Measurements from ENCODE around the gene SLC4A1. TPM values are rescaled to one million over a fixed set of nuclear protein-coding genes. Genes with fewer than 3 reads are reported as not detected.

The SLC4A1 gene
- total RNA-seq, result not detected in 2 replicates

DNA sequence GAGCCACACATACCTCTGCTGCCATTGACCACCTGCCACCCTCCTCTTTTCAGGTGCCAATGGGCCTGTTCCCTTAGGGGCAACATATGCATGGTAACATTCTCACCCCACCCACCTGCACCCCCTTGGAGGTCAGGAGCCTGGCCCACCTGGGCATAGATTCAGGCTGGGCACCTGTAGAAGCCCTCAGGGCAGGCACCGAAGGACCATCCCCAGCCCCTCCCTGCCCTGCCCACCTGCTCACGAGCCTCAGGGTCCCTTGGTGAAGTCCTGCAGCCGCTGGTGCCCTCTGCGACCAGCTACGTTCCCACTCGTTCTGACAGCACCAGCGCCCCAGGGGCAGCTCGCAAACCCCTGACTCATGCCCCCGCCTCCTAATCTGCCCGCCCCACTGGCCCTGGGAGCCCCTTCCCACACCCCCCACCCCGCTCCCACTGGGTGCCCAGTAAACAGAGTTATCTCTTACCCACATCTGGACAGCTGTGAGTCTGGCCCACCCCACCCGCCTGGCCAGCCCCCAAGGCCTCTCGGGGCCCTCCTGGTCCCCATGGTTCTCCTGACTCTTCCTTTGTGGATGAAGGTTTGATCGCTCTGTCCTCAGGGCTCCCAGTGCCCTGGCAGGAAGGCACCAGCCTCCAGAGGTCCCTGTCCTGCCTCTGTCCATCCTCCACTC, at the start of gene SLC4A1:
Gene SLC4A1 (minus strand): TSS at position 318 of the 673 bp plus-strand sequence. CDS start 5,269 bp downstream, outside the sequence.
- H3K27me3 Mint-ChIP-seq, result no peaks in the 10 kb centered on the region
- no peaks in the 10 kb centered on the region for H3K36me3 Mint-ChIP-seq (ENCODE audit: low read depth)
- DNase-seq, result no peak
- H3K27ac Mint-ChIP-seq, result no peak within 1 kb of the TSS
- H3K4me3 Mint-ChIP-seq, result no peak within 1 kb of the TSS
- H3K4me1 Mint-ChIP-seq, result no peaks in the 10 kb centered on the region
- intact Hi-C loops (cut with micrococcal nuclease), result no loop called here
- H3K9me3 Mint-ChIP-seq, result no peaks in the 10 kb centered on the region

DNA sequence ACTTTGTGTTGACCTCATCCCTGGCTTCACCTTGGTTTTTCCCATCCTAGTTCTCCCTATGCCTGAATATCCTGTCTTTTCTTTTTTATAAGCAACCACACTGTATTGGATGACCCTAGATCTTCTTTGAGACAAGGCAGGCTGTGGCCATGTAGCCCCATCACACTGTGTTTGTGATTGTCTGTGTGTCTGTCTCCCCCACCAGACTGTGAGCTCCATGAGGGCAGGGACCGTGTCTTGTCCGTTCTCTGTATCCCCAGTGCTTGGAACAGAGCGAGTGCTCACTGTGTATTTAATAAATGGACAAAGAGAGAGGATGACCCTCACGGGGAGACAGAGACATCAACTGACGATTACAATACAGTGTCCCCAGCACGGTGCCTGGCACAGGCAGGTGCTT, 49.6 kb upstream of the SLC4A1 start:
- H3K4me1 Mint-ChIP-seq, result peaks cover 10% of the 10 kb centered on the region
- H3K36me3 Mint-ChIP-seq (ENCODE audit: low read depth), result peaks cover 25% of the 10 kb centered on the region
- no peak overlapping the region for H3K27ac Mint-ChIP-seq
- DNase-seq, result no peak
- peaks cover 37% of the 10 kb centered on the region for H3K27me3 Mint-ChIP-seq
- H3K9me3 Mint-ChIP-seq, result no peaks in the 10 kb centered on the region
- H3K4me3 Mint-ChIP-seq, result no peak overlapping the region
- intact Hi-C loops (cut with micrococcal nuclease), result no loop called here

DNA sequence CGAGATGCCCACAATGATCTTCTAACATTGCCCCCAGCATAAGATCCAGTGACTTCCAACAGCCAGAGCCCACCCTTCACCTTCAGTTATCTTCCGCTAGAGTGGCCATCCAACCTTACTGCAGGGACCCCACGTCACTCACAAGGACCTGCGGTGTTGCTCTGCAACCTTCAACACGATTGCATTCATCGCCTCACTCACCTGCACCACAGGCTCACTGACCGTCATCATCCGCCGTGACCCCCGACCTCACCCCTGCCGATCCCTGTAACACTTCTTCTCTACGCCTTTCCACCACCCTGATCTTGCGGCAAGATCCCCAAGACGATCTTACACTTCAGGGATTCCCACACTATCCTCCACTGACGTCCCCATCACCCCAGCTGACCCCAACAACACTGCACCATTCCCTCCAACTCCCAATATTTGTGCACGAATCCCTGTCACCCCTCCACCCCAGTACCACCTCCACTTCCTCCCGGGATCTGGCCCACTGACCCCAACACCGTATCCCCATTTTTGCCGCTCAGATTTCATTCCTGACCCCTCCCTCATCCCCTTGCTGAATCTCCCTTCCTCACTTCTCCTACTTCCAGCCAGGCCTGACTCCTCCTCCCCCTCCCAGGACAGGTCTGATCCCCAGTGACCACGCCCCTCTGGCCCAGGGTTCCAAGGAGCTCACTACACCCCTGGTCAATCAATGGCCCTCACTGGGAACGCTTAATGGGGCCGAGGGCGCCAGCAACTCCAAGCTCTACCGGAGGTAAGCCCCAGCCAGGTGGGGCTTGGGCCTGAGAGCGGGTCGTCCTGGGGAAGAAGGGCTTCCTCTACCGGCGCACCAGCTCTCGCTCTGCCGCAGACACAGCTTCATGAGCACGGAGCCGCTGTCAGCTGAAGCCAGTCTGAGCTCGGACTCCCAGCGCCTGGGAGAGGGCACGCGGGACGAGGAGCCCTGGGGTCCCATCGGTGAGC, 48.1 kb upstream of the SLC4A1 start:
- Mint-ChIP-seq H3K4me3 (peak overlapping the region; percentile 81), H3K27me3 (peaks cover 41% of the 10 kb centered on the region), H3K4me1 (peaks cover 10% of the 10 kb centered on the region), H3K36me3 (ENCODE audit: low read depth) (peaks cover 15% of the 10 kb centered on the region), H3K9me3 (no peaks in the 10 kb centered on the region), H3K27ac (no peak overlapping the region)
- intact Hi-C loops (cut with micrococcal nuclease), result no loop called here
- DNase-seq, result peak; percentile 62

DNA sequence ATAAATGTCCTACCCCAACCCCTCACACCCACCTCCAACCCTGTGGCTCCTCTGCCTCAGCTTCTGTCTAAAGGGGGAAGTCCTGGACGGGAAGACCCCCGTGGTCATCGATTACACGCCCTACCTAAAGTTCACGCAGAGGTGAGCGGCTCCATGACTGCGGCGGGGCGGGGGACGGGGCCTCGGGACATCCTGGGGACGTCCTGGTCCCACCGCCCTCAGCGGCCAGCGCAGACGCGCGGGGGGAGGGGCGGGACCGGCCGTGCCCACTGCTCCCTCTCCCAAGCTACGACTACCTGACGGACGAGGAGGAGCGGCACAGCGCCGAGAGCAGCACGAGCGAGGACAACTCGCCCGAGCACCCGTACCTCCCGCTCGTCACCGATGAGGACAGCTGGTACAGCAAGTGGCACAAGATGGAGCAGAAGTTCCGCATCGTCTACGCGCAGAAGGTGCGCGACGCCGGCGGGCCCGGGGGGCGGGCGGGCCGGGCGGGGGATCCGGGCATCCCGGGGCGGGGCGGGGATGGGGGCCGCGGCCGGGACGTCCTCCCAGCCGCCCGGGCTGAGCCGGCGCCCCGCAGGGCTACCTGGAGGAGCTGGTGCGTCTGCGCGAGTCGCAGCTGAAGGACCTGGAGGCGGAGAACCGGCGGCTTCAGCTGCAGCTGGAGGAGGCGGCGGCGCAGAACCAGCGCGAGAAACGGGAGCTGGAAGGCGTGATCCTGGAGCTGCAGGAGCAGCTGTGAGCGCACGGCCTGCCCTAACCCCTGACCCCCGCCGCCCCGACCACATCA, 47.1 kb upstream of the SLC4A1 start:
- Mint-ChIP-seq H3K4me3 (peak overlapping the region; percentile 81), H3K27ac (no peak overlapping the region), H3K4me1 (peaks cover 10% of the 10 kb centered on the region), H3K27me3 (peaks cover 43% of the 10 kb centered on the region), H3K36me3 (ENCODE audit: low read depth) (peaks cover 14% of the 10 kb centered on the region), H3K9me3 (no peaks in the 10 kb centered on the region)
- intact Hi-C loops (cut with micrococcal nuclease), result no loop called here
- peak; percentile 85 for DNase-seq

DNA sequence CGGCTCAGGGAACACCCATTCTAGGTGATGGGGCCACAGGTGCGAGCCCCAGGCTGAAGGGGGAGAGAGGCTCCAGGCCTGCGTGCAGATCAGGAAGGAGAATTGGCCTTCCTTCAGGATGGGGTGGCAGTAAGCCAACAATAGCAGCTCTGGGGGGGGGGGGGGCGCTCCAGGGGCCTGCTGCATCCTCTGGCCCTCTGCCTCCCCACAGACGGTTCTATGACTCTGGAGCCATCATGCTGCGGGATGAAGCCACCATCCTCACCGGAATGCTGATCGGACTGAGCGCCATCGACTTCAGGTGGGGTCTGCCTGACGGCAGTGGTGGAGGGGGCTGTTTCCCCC, 46.6 kb upstream of the SLC4A1 start:
- H3K4me3 Mint-ChIP-seq, result peak overlapping the region; percentile 23
- H3K36me3 Mint-ChIP-seq (ENCODE audit: low read depth), result peaks cover 12% of the 10 kb centered on the region
- DNase-seq, result no peak
- H3K27me3 Mint-ChIP-seq, result peaks cover 47% of the 10 kb centered on the region
- no peaks in the 10 kb centered on the region for H3K9me3 Mint-ChIP-seq
- H3K27ac Mint-ChIP-seq, result no peak overlapping the region
- intact Hi-C loops (cut with micrococcal nuclease), result no loop called here
- H3K4me1 Mint-ChIP-seq, result peaks cover 10% of the 10 kb centered on the region

DNA sequence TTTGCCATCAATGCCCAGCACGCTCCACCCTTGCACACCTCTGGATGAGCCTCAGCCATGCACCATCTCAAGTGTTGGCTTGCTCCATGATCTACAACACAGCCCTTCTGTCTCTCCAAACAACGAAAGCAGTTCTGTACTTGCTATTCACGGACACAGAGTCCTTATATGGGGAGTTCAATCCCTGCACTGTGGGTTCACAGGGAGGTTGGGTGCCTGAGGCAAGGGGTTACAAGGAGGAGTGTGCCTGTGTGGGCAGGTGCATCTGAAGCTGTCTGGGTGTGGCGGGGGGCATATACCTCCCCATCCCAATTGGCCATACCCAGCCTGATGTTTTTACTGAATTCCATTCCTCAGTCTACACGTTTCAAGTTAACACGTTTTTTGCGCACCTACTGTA, 46.1 kb upstream of the SLC4A1 start:
- intact Hi-C loops (cut with micrococcal nuclease), result no loop called here
- Mint-ChIP-seq H3K4me3 (peak overlapping the region; percentile 23), H3K9me3 (no peaks in the 10 kb centered on the region), H3K27ac (no peak overlapping the region), H3K4me1 (peaks cover 10% of the 10 kb centered on the region), H3K27me3 (peaks cover 48% of the 10 kb centered on the region), H3K36me3 (ENCODE audit: low read depth) (peaks cover 8% of the 10 kb centered on the region)
- DNase-seq, result no peak

DNA sequence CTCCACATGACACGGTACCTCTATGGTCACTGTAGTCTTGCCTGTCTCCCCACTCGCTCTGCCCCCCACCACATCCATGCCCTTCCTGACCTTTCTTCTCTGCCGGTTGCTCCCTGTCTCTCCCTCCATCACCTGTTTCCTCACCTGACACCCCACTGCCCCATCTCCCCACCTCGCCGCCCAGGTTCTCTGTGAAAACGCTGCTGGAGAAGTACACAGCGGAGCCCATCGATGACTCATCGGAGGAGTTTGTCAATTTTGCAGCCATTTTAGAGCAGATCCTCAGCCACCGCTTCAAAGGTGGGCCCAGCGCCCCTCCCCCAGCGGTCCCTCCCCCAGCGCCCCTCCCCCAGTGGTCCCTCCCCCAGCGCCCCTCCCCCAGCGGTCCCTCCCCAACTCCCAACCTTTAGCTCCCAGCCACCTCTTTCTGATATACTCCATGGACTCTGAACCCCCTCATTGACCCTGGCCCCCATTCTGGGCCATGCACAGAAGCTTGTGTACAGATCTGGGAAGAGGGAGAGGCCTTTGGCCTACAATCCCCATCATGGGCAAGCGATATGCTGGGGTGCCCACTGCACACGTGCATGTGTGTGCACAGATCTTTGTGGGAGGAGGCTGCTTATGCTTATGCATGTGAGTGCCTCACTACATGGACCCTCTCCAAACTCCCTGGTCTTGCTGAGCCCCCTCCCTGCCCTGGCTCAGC, 44.6 kb upstream of the SLC4A1 start:
- intact Hi-C loops (cut with micrococcal nuclease), result no loop called here
- H3K27ac Mint-ChIP-seq, result no peak overlapping the region

DNA sequence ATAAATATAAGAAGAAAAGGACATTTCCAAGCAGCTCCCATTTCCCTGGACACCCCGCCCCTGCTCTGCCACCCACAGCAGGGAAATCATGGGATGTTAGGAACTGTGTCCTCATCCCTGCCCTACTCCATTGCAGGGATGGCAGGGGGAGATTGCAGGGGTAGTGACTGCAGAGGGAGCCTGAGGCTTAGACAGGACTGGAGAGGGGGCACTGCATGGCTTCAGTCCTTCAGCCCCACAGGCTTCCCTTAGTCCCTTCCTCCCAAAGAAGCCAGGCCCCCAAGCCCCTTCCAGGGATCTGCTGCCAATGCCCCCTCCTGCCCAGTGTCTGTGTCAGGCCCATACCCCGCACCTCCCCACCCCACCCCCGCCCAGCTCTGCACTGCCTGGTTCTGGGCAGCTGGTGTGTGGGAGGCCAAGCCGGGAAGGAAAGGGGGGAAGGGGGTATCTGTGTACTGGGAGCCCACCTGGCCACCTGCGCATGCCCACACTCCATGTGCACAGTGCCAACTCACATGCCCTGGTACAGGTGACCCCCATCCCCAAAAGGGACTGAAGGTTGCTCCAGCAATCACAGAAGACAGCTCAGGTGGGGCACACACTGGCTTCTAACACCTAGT, 43.7 kb upstream of the SLC4A1 start:
- H3K36me3 Mint-ChIP-seq (ENCODE audit: low read depth), result no peaks in the 10 kb centered on the region
- peaks cover 13% of the 10 kb centered on the region for H3K4me1 Mint-ChIP-seq
- no peak for DNase-seq
- H3K27ac Mint-ChIP-seq, result no peak overlapping the region
- peaks cover 49% of the 10 kb centered on the region for H3K27me3 Mint-ChIP-seq
- no peak overlapping the region for H3K4me3 Mint-ChIP-seq
- no peaks in the 10 kb centered on the region for H3K9me3 Mint-ChIP-seq
- intact Hi-C loops (cut with micrococcal nuclease), result no loop called here

More for the DNA sequence above, 44.6 kb upstream of the SLC4A1 start:
- peaks cover 10% of the 10 kb centered on the region for H3K4me1 Mint-ChIP-seq
- H3K4me3 Mint-ChIP-seq, result no peak overlapping the region
- DNase-seq, result no peak
- H3K9me3 Mint-ChIP-seq, result no peaks in the 10 kb centered on the region
- H3K27me3 Mint-ChIP-seq, result peaks cover 49% of the 10 kb centered on the region
- H3K36me3 Mint-ChIP-seq (ENCODE audit: low read depth), result peaks cover 3% of the 10 kb centered on the region

DNA sequence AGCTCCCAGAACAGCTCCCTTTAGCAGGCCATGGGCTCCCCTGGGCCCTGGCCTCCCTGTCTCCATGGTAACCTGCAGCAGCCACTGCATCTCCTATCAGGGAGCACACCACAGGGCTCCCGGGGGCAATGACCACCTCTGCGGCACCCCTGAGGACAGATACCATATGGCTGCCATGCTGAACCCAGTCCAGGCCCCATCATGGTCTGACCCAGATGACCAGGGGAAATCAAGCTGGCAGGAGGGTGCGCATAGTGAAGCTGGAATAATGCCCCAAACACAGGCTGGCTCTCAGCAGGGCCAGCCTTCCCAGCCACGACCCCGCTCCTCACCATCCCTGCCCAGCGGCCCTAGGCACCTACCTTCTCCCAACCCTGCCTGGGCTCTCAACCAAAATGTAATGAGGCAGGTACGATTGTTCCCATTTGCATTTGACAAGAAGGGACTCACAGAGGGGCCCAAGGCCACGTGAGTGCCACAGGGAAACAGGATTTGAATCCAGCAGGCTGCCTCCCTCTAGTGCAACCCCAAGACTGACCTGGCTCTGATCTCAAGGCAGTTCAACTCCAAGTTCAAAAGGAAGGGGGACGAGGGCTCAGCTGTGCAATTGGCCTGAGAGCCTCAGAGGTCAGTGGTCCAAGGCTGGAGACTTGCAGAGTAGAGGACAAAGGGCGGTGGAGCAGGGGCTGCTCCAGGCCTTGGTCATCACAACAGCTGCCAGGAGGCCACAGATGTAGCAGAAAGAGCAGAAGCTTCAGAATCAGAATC, 42.9 kb upstream of the SLC4A1 start:
- Mint-ChIP-seq H3K4me1 (peaks cover 7% of the 10 kb centered on the region), H3K27me3 (peaks cover 49% of the 10 kb centered on the region), H3K27ac (no peak overlapping the region), H3K36me3 (ENCODE audit: low read depth) (no peaks in the 10 kb centered on the region), H3K9me3 (no peaks in the 10 kb centered on the region), H3K4me3 (no peak overlapping the region)
- intact Hi-C loops (cut with micrococcal nuclease), result no loop called here
- DNase-seq, result no peak

DNA sequence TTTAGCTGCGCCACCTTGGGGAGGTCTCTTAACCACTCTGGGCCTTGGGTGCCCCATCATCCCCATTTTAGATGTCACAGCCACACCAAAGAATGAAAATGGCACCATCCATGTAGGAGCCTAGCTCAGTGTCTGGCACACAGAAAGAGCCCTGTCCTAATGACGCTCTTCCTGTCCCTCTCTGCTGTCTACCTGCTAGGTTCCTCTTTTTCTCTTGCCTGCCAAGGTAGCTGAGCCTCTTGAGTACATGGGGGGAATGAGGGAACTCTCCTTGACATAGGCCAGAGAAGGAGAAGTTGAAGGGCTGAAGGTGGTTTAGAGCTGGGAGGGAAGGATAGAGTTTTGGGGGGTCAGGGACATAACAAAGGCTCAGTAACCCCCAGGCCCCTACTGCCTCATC, 42.3 kb upstream of the SLC4A1 start:
- Mint-ChIP-seq H3K4me1 (peaks cover 3% of the 10 kb centered on the region), H3K27me3 (peaks cover 44% of the 10 kb centered on the region), H3K27ac (no peak overlapping the region), H3K36me3 (ENCODE audit: low read depth) (no peaks in the 10 kb centered on the region), H3K9me3 (no peaks in the 10 kb centered on the region), H3K4me3 (peak overlapping the region; percentile 41)
- DNase-seq, result no peak
- intact Hi-C loops (cut with micrococcal nuclease), result no loop called here

DNA sequence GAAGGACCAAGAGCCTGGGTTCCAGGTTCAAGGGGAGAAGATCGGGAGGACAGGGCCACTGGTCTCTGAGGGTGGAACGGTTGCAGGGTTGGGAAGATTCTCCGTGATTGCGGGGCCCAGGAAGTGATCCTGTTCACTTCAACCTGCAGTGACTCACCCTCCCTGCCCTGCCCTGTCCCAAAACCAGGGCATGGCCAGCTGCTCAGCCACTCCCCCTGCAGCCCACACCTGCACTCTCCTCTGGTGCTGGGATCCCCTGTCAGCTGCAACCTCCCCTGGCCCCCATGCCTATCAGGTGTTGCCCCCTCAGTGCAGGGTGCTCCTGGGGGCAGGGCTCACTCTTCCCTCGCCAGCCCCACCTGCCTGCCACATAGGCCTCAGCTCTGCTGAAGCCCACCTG, 41.5 kb upstream of the SLC4A1 start:
- H3K4me3 Mint-ChIP-seq, result peak overlapping the region; percentile 41
- intact Hi-C loops (cut with micrococcal nuclease), result loop anchor here (2.0 kb wide), 1 partner anchor 15 kb away; the partner anchor contains the start of gene SLC25A39

DNA sequence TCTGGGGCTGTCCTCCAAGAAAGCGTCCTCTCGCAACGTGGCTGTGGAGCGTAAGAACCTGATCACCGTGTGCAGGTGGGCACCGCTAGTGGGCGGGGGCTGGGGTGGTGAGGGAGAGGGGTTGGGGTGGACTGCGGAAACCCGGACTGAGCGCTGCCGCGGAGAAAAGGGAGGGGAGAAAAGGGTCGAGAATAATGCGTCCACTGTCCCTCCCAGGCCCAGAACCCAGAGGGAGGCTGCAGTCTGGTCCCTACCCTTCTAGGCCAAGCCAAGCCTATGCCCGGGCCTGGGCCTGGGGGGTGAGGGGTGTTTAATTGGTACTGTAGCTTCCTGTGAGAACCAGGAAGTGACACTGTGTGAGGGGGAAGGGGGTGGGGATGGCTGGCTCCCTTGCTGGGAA, 40.9 kb upstream of the SLC4A1 start:
- Mint-ChIP-seq H3K4me1 (peaks cover 3% of the 10 kb centered on the region), H3K27me3 (peaks cover 41% of the 10 kb centered on the region), H3K36me3 (ENCODE audit: low read depth) (no peaks in the 10 kb centered on the region), H3K27ac (no peak overlapping the region), H3K4me3 (peak overlapping the region; percentile 29), H3K9me3 (no peaks in the 10 kb centered on the region)
- peak; percentile 62 for DNase-seq
- intact Hi-C loops (cut with micrococcal nuclease), result loop anchor here (2.0 kb wide), 1 partner anchor 16 kb away; the partner anchor contains the start of gene SLC25A39

More for the DNA sequence above, 41.5 kb upstream of the SLC4A1 start:
- no peak for DNase-seq
- H3K9me3 Mint-ChIP-seq, result no peaks in the 10 kb centered on the region
- H3K4me1 Mint-ChIP-seq, result peaks cover 3% of the 10 kb centered on the region
- H3K27me3 Mint-ChIP-seq, result peaks cover 46% of the 10 kb centered on the region
- no peaks in the 10 kb centered on the region for H3K36me3 Mint-ChIP-seq (ENCODE audit: low read depth)
- H3K27ac Mint-ChIP-seq, result no peak overlapping the region

Measured in activated CD4-positive, alpha-beta T cell treated with anti-CD3 and anti-CD28 coated beads, Interleukin-2, amount 10 ng/mL, durations not matched to agents 24 days and 14 days (primary cell).